GM18873 (cell line): Measurements from ENCODE around the gene RAB28.

Source experiments
- ATAC-seq: cut with Tn5 transposase; IDR thresholded peaks from one replicate; pipeline ENCODE4 v1.9.1; 2021; ENCODE audit warnings: mild to moderate bottlenecking, moderate library complexity, moderate number of reproducible peaks; ENCODE audit not compliant: unreplicated experiment, low FRiP score

RAB28 gene

DNA sequence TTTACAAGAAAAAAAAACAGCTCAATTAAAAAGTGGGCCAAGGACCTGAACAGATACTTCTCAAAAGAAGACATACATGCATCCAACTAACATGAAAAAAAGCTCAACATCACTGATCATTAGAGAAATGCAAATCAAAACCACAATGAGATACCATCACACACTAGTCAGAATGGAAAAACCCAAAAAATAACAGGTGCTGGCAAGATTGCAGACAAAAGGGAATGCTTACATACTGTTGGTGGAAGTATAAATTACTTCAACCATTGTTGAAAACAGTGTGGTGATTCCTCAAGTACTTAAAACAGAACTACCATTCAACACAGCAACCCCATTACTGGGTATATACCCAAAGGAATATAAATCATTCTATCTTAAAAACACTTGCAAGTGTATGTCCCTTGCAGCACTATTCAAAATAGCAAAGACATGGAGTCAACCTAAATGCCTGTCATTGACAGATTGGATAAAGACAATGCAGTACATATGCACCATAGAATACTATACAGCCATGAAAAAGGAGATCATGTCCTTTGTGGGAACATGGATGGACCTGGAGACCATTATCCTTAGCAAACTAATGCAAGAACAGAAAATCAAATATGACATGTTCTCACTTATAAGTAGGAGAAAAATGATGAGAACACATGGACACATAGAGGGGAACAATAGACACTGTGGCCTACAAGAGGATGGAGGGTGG is 97.6 kb downstream of the RAB28 start:
- peak; percentile 79 for ATAC-seq

- ATAC-seq = no peak
Observed at GRCh38 chr4:13384055-13384454, 100.1 kb downstream of the RAB28 start.

- no peak for ATAC-seq
Observed at GRCh38 chr4:13378973-13379759, 105.0 kb downstream of the RAB28 start.

DNA sequence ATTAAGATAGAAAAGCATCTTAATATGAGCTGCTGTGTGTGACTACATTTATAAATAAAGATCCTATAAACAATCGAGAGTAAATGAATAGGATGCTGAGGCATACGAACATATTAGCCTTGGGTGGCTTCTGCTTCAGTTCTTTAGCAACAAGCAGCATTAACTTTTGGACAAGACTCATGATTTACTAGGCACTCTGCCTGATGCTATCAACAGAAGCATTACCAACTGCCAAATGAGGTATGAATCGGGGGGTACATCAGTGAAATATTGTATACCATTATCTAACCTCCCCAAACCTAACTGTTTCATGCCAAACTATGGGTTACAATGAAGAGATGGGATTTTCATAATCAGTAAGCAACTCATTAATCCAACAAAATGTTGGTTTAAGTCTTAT is 113.1 kb downstream of the RAB28 start:
- no peak for ATAC-seq

DNA sequence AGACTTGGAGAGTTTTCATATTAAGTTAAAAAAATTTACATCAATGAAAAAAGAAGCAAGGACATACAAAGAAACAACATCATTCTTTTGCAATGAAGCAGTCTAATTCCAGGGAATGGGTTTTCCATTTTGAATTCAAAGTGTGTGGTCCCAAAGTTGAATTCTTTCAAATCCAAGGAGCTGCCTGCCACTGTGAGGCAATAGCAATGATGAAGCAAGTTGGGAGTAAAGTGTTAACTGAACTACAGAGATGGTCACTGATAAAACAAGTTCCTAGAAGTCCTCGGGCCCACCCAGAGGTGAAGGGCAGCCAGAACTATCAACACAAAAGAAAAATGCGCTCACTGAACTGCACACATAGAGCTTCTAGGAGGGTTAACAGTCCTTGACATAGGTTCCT is 115.9 kb downstream of the RAB28 start:
- no peak for ATAC-seq

GRCh38 chr4:13367691-13368090 is 116.4 kb downstream of the RAB28 start:
- no peak for ATAC-seq

- ATAC-seq = no peak
Observed at GRCh38 chr4:13367244-13367643, 116.9 kb downstream of the RAB28 start.

DNA sequence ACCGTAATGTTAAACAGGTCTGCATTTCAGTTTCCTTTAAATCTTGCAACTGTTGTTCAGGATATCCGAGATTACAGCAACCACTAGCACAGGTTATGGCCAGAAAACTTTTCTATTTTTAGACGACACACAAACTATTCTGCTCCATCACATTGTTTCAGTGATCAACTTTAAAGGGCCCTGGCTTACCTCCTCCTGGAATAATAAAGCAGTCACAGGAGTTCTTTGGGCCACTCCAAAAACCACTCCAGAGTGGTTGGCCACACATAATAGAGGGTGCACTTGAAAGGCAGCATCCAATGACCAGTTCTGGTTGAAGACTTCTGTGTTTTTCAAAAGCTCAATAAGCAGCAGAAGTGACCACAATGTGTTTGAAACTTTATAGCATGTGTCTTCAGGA is 118.9 kb downstream of the RAB28 start:
- ATAC-seq = no peak

GRCh38 chr4:13364653-13365052 is 119.5 kb downstream of the RAB28 start:
- no peak for ATAC-seq

- no peak for ATAC-seq
Observed at GRCh38 chr4:13364172-13364571, 120.0 kb downstream of the RAB28 start.

- no peak for ATAC-seq
Observed at GRCh38 chr4:13359809-13360208, 124.3 kb downstream of the RAB28 start.

GRCh38 chr4:13355111-13355880 is 128.8 kb downstream of the RAB28 start:
- ATAC-seq = no peak

DNA sequence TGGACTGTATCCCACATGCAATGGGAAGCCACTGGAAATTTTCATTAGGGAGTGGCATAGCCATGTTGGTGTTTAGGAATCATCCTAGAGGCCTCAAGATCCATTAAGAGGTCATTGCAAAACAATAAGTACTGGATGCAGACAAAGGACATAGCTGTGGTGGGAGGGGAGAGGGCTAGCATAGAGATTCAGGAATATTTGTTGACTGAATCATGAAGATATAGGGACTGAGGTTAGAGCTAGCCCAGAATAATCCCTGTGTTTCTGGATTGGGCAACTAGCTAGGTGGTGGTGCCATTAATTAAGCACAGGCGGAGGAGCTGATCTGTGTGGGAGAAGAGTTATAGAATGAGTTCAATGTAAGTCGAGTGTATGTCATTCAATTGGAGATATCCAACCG is 135.0 kb downstream of the RAB28 start:
- ATAC-seq = no peak

GRCh38 chr4:13348216-13348615 is 135.9 kb downstream of the RAB28 start:
- no peak for ATAC-seq

DNA sequence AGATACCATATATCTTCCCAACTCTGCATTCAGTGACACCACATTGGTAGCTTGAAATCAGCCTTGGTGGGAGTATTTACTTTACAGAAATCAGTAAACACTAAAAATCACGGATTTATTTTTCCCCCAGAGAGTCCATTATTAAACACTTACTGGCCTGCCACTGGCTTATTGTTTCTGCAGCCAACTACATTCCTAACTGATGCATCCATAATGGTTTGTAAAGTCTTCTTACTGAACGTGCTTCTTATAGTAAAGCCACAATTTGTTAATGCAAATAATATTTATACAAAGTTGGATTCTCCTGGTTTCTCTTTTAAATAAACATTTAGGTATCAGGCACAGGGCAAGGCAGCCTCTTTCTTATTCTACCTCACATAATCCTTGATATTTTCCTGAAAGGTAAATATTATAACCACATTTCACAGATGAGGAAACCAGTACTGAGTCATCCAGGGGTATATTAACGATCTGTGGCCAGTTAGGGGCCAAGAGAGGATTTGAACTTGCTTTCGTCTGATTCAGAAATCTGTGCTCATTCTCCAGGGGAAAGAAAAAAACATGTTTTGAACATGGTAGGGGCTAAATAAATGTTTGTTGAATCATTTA is 136.5 kb downstream of the RAB28 start:
- ATAC-seq = no peak

- ATAC-seq = no peak
Observed at GRCh38 chr4:13344216-13344615, 139.9 kb downstream of the RAB28 start.

DNA sequence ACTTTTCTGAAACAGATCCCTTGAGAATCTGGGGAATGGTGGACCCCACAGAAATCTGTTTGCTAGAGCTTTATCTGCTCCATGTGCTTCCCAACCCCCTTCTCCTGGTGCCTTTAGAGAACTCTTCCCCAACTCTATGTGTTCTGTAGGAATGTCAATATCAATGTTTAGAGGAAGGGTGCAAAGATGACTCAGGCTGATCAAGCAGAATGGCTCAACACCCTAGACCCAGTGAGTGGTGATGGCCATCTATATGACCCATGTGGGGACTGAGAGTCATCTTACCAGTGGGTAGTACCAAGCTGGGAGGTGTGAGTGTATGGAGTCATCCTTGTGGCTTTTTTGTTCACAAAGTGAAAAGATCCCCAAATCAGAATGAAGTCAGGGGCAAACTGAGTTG is 143.5 kb downstream of the RAB28 start:
- ATAC-seq = no peak

DNA sequence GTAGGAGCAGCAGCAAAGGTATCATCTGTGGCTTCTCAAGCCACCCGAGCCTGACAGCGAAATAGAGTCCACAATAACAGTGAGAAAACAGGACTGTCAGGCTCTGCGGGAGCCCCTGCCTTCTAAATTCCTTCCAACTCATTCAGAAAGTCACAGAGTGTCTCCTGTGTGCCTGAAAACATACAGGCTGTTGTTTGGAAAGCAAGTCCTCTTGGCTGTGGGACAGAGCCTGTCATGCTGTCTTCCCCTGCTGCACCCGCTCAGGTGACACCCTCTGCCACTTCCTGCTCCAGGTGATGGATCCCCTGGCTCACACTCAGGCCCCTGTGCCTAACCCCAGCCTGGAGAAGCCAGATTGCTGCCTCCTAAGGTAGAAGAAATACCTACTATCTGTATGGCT is 152.3 kb downstream of the RAB28 start:
- no peak for ATAC-seq

DNA sequence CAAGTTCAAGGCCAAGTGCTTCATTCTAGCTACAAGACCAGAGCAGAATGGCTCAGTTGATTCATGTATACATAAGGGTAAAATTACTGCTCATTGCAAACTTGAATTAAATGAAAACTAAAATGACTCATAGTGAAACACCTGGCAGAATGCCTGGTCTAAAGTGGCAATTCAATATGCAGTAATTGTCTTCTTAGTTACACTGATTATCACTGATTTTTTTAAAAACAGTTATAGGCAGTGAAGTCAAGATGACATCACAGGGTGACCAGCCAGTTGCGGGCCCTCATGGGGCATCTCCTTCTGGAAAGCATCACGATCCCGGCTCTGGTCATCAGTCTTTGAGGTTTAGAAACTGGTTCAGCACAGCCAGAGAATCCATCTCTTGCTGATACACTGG is 154.2 kb downstream of the RAB28 start:
- ATAC-seq = no peak

GRCh38 chr4:13329340-13329850 is 154.7 kb downstream of the RAB28 start:
- ATAC-seq = no peak

- ATAC-seq = no peak
Observed at GRCh38 chr4:13328591-13328990, 155.5 kb downstream of the RAB28 start.
